Stimulated activated CD8-positive, alpha-beta memory T cell treated with anti-CD3 and anti-CD28 coated beads, Interleukin-15, amount 100 ng/mL, for 48 hours (primary cell): ENCODE data around the gene LRPPRC.
"Not testable (repeated sequence)": the region's sequence is repeated elsewhere in the genome, so short reads cannot be mapped to it uniquely, and the experiment has no call there.

Experiments
- DNase-seq, 2 donors: peaks; one replicate each; pipeline ENCODE4 v3.0.0-alpha.2; 2020; ENCODE audit warnings: low read depth in 2 of 2

Gene LRPPRC

GRCh38 chr2:43995733-43996533, at the start of gene LRPPRC:
LRPPRC (minus strand) TSS chr2:43995989; CDS start chr2:43995947, 42 bp downstream.
- DNase-seq: peak; percentile 83 to 84

DNA sequence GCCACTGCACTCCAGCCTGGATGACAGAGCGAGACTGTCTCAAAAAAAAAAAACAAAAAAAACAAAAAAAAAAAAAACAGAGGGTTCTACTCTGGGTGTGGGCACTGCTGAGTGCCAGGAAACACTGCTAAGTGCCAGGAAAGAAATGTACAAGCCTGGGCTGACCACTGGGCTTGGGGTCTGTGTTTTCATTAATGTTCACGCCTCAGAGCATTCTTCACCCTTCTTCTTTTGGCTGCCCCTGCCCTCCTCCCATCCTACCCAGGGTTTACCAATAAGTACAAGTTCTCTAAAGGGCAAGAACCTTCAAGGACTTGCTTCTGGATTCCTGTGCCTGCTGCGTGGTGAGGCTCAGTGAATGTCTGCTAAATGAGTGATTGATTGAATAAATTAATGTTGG, 49.3 kb upstream of the LRPPRC start:
- no peak for DNase-seq

DNA sequence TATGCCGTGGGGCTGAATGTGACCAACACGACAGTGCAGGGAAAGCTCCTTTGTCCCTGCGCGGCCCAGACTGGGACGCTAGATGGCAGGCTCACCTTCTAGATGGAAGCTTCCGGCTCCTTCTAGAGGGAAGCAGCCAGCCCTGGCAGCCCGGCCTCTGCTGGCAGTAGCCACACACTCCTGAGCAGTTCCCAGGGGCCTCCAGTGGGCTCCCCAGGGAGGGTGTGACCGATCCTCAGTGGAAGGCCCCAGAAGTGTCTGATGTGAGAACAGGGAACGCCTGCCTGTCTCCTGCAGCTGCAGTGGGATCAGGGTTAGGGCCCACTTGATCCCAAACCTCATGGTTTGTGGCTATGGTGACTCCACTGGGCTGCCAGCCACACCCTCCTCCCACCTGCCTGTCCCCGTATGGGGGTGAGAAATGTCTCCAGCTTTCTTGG, 48.5 kb upstream of the LRPPRC start:
- DNase-seq: peak; percentile 63 to 70

DNA sequence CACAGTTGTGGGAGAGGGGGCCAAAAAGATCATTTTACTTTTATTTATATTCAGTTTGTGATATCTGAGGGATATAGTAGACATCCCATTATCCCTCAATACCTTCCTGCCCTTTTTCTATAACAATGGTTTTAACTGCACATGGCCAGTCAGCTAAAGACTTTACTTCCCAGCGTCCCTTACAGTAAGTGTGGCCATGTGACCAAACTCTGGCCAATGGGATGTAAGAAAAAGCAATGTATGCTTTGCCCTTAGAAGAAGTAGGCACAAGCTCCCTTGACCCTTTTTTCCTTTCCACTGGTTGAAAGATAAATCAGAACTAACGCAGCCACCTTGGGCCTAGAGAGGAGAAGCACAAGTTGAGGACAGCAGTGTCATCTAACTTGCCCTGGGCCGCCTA, 44.6 kb upstream of the LRPPRC start:
- no peak for DNase-seq

GRCh38 chr2:44038277-44038676, 42.5 kb upstream of the LRPPRC start:
- DNase-seq: no peak

- no peak for DNase-seq
These were observed 41.4 kb upstream of the LRPPRC start for GRCh38 chr2:44037221-44037620.

DNA sequence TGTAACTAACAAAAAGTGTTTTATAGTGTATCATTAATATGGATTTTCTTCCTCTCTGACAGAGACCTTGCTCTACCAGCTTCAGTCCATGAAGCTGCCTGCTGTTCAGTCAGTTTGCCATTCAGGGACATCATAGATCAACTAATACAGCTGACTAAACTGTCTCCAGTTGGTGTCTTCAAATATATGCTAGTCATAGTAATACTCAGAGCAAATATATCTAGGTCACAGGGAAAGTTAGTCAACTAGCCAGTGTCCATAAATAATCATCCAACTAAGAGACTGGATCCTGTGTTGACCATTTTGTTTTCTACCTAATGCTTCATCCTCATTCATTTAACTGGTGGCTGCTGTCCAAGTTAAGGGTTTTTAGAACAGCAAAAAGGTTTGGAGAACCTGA, 38.2 kb upstream of the LRPPRC start:
- no peak for DNase-seq

GRCh38 chr2:44027076-44027475, 31.3 kb upstream of the LRPPRC start:
- not testable (repeated sequence) for DNase-seq

- DNase-seq: no peak
These were observed 20.5 kb upstream of the LRPPRC start for GRCh38 chr2:44016282-44016681.

GRCh38 chr2:44015239-44015638, 19.4 kb upstream of the LRPPRC start:
- no peak for DNase-seq

GRCh38 chr2:44013205-44013604, 17.4 kb upstream of the LRPPRC start:
- not testable (repeated sequence) for DNase-seq

- DNase-seq: no peak
These were observed 14.5 kb upstream of the LRPPRC start for GRCh38 chr2:44010266-44010665.

- no peak for DNase-seq
These were observed 13.4 kb upstream of the LRPPRC start for GRCh38 chr2:44009136-44009735.

DNA sequence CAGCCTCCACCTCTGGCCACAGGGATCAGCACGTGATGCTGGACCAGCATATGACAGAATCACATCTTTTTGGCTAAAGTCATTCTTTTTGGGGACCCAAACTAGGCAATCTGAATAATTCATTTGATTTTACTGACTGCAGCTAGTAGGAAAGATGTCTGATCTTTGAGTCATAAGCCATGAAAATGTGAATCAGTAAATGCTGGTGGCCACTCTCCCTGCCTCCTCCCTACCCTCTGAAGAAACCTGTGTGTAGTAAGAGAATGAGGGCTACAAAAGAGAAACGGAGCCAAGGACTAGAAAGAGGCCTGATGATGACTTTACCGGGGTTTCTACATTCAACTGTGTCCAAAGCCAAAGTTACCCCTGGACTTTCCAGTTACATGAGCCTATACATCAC, 10.1 kb upstream of the LRPPRC start:
- no peak for DNase-seq

DNA sequence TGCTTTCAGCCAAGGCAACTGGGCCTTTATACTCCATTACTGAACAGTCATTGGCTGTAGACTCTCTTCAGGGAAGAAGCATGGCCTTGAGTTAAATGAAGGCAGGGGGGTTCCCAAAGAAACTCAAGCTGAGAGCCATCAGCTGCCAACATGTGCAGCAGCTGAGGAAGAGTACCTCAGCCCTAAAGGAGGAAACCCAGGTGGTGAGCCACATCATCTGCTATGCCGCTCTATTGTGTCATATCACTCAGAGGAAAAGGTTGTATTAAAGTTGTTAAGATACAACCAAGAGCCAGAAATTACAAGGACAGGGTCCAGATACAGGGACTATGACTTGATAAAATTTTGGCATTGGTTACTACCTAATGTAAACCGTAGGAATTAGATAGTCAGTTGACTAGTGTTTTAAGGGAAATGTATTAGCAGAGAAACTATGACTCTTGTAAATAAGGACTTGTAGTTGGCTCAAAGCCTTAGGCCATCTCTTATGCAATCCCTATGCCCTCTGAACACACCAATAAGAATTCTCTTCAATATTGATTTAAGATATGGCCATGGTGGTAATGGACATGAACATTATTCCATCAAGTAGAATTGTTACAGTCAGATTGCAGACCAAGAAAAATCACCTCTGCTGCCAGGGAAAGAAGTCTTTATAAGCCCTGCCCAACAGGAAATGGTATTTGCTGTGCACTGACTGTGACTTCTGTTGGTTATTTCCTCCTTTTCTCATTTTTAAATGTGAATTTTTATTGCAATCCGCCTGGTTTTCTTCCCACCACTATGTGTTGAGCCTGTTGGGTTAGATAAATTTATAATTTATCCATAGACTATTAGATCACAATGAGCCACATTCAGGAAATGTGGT, 9.2 kb upstream of the LRPPRC start:
- DNase-seq: no peak

DNA sequence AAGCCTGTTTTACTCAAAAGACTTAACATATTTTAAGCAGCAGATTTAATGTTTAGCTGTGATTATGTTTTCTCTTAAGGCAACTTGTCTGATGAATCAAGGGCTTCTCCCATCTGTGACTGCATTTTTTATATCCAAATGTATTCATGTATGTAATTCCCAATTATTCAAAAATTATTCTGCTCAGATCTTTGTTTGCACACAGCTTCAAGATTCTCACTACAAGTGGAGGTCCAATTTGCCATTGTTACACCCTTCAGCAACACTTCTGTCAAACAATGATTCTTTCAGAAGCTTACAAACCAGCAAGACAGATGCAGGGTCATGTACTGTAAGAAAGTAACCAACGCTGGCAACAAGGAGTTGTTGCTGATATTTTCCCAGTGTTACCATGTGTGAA, 5.9 kb upstream of the LRPPRC start:
- DNase-seq: no peak

GRCh38 chr2:43998263-43998662, 2.5 kb upstream of the LRPPRC start:
- DNase-seq: no peak

DNA sequence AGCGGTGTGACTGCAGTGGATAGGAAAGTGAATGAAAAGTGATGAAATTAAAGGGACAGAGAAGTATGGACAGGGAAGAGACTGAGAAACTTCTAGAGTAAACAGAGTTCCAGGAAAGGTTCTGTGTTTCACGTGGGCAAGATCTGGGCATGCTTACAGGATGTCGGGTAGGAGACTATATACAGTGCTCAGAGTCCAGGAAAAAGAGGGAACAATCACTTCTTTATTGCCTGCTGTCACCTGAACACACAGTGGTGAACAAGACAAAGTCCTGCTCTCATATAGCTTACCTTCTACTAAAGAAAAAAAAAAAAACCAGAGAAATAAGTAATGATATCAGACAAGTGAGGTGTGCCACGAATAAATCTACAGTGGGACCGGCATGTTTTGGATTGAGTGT, 2.4 kb downstream of the LRPPRC start:
- DNase-seq: no peak

DNA sequence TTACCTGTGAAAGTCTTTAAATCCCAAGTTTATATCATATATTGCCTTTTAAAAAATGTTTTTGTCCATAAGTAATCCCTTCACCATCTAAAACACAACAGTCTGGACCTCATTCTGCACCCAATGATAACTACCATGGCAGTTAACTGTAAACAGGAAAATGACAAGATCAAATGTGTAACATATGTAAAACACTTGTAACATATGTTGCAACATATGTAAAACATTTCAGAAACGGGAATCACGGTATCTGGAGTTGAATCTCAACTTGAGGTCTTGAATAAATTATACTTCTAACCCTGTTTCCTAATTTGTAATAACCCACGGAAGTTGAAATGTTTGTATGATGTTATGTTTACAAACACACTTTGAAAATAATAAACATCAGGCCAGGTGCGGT, 6.2 kb downstream of the LRPPRC start:
- no peak for DNase-seq

- no peak for DNase-seq
These were observed 9.2 kb downstream of the LRPPRC start for GRCh38 chr2:43986600-43986999.

GRCh38 chr2:43985359-43985758, 10.4 kb downstream of the LRPPRC start:
- DNase-seq: no peak

- no peak for DNase-seq
These were observed 11.3 kb downstream of the LRPPRC start for GRCh38 chr2:43984533-43984932.
